ENCODE results near the gene NPHP4. TPM values are rescaled to one million over a fixed set of nuclear protein-coding genes. Genes with fewer than 3 reads are reported as not detected.

NPHP4 gene
- total and polyA plus RNA-seq, 10 of the 15 experiments (the other 5 are each of a cell fraction or from before 2014, with no cell fraction given): 0.16 to 10.5 (median 3.1) TPM

- FAIRE-seq: no peak
- intact Hi-C loops (cut with micrococcal nuclease; ENCODE audit: unreplicated experiment): no loop called here
- ChIA-PET RAD21 (ENCODE audit: unreplicated experiment) (no interaction called here), CTCF (no interaction called here), POLR2A (no interaction called here), SMC1A (ENCODE audit: uncharacterized antibody, unreplicated experiment) (no interaction called here)
- Histone ChIP-seq H3K4me2 (ENCODE audit: control insufficient read depth, insufficient read depth) (no peak overlapping the region), H3K79me2 (ENCODE audit: control insufficient read depth, insufficient read depth, low read length) (no peaks in the 10 kb centered on the region), H4K20me1 (ENCODE audit: control insufficient read depth, insufficient read depth) (no peaks in the 10 kb centered on the region), H3K4me1 (ENCODE audit: control insufficient read depth, insufficient read depth, low read length) (no peaks in the 10 kb centered on the region), H3K4me3 (no peak overlapping the region), H3K27ac (ENCODE audit: control insufficient read depth, insufficient read depth) (no peak overlapping the region), H3K9me3 (replicated peaks; ENCODE audit: control insufficient read depth, insufficient read depth, low read length) (no peaks in the 10 kb centered on the region), H3K9ac (ENCODE audit: control insufficient read depth, insufficient read depth, low read length) (no peak overlapping the region), H2AFZ (ENCODE audit: control insufficient read depth, low read depth, low read length) (no peak overlapping the region), H3K27me3 (replicated peaks in 1 of 2; ENCODE audit: control insufficient read depth in 2 of 2, insufficient read depth in 2 of 2, low read length in 1 of 2) (no peaks in the 10 kb centered on the region), H3K36me3 (ENCODE audit: control insufficient read depth in 2 of 2, insufficient read depth in 2 of 2, low read length in 1 of 2) (no peaks in the 10 kb centered on the region; a peak in 1 of 4 replicates)
- no peak for ATAC-seq
- in situ Hi-C loops (cut with MboI): no loop called here
- no TSS peak for BruUV-seq (replicated peaks)
- TF ChIP-seq EGR1 (IDR thresholded peaks at IDR 0.05; ENCODE audit: borderline replicate concordance in 1 of 2, low read depth in 2 of 2, low read length in 2 of 2) (no peak), NR2C2 (IDR thresholded peaks at IDR 0.05; ENCODE audit: borderline replicate concordance, control insufficient read depth, insufficient read length, low read depth) (no peak), FOXK2 (IDR thresholded peaks at IDR 0.05) (no peak)
- DNase-seq (ENCODE audit: low read depth, low spot score): no peak
- WGBS (ENCODE audit: insufficient coverage, insufficient replicate concordance, low lambda C conversion rate, missing lambda C conversion rate): 69% methylated on average over 8 of the region's 8 CpGs
Observed at GRCh38 chr1:5891137-5891536, 101.1 kb downstream of the NPHP4 start.

- SMC1A ChIA-PET (ENCODE audit: uncharacterized antibody, unreplicated experiment): no interaction called here
- TF ChIP-seq WRNIP1 (IDR thresholded peaks at IDR 0.05; ENCODE audit: borderline replicate concordance, low read depth, low read length) (no peak), YBX1 (IDR thresholded peaks at IDR 0.05) (no peak), HSF1 (IDR thresholded peaks at IDR 0.05; ENCODE audit: low read depth, low read length) (no peak), SPI1 (IDR thresholded peaks at IDR 0.05; ENCODE audit: borderline replicate concordance, insufficient read depth, low read depth, low read length) (no peak), NFIC (IDR thresholded peaks at IDR 0.05; ENCODE audit: low read depth, low read length) (no peak), BHLHE40 (IDR thresholded peaks at IDR 0.05; ENCODE audit: borderline replicate concordance in 1 of 2, low read depth in 2 of 2, low read length in 1 of 2) (no peak), NFYB (IDR thresholded peaks at IDR 0.05; ENCODE audit: insufficient read depth, low read depth, low read length) (no peak), NR2C2 (IDR thresholded peaks at IDR 0.05; ENCODE audit: borderline replicate concordance, control insufficient read depth, insufficient read length, low read depth) (no peak), SIX5 (IDR thresholded peaks at IDR 0.05; ENCODE audit: low read depth, low read length, severe bottlenecking) (no peak), SMC3 (IDR thresholded peaks at IDR 0.05; ENCODE audit: borderline replicate concordance, low read length) (no peak), HDAC6 (IDR thresholded peaks at IDR 0.05; ENCODE audit: unreplicated experiment) (no peak), TAF1 (IDR thresholded peaks at IDR 0.05; ENCODE audit: borderline replicate concordance, low read depth, low read length) (no peak)
Observed at GRCh38 chr1:5890346-5891106, 101.7 kb downstream of the NPHP4 start.

More at GRCh38 chr1:5890346-5891106, 101.7 kb downstream of the NPHP4 start:
- DNase-seq (ENCODE audit: low read depth, low spot score) (no peak), ATAC-seq (no peak), FAIRE-seq (no peak)
- Histone ChIP-seq H3K36me3 (ENCODE audit: control insufficient read depth in 2 of 2, insufficient read depth in 2 of 2, low read length in 1 of 2) (no peaks in the 10 kb centered on the region), H3K4me1 (ENCODE audit: control insufficient read depth, insufficient read depth, low read length) (no peaks in the 10 kb centered on the region), H3K27ac (ENCODE audit: control insufficient read depth, insufficient read depth) (no peak overlapping the region), H3K79me2 (ENCODE audit: control insufficient read depth, insufficient read depth, low read length) (no peaks in the 10 kb centered on the region), H3K4me3 (no peak overlapping the region), H3K9me3 (replicated peaks; ENCODE audit: control insufficient read depth, insufficient read depth, low read length) (no peaks in the 10 kb centered on the region), H3K4me2 (ENCODE audit: control insufficient read depth, insufficient read depth) (no peak overlapping the region), H2AFZ (ENCODE audit: control insufficient read depth, low read depth, low read length) (no peak overlapping the region), H4K20me1 (ENCODE audit: control insufficient read depth, insufficient read depth) (no peaks in the 10 kb centered on the region), H3K27me3 (replicated peaks in 1 of 2; ENCODE audit: control insufficient read depth in 2 of 2, insufficient read depth in 2 of 2, low read length in 1 of 2) (no peaks in the 10 kb centered on the region), H3K9ac (ENCODE audit: control insufficient read depth, insufficient read depth, low read length) (no peak overlapping the region)
- ChIA-PET CTCF (no interaction called here), POLR2A (no interaction called here), RAD21 (ENCODE audit: unreplicated experiment) (no interaction called here)
- WGBS (ENCODE audit: insufficient coverage, insufficient replicate concordance, low lambda C conversion rate, missing lambda C conversion rate): 95% methylated on average over 22 of the region's 22 CpGs
- intact Hi-C loops (cut with micrococcal nuclease; ENCODE audit: unreplicated experiment) (no loop called here), in situ Hi-C loops (cut with MboI) (no loop called here)
- BruUV-seq (replicated peaks): no TSS peak

Data from GM12878 (cell line).